Neutrophil (primary cell): Measurements from ENCODE around the gene AKT1S1.

Source experiments
- H3K27ac ChIP-seq: fragments of 200-600 bp; sonication (generic); 2 replicates; pipeline ENCODE4 v1.5.1; 2016; ENCODE audit warnings: mild to moderate bottlenecking, moderate library complexity
- H3K27me3 ChIP-seq: fragments of 200-600 bp; sonication (generic); 2 replicates; pipeline ENCODE4 v1.6.0; 2016; ENCODE audit warnings: mild to moderate bottlenecking
- H3K36me3 ChIP-seq: fragments of 200-600 bp; sonication (generic); 2 replicates; pipeline ENCODE4 v1.5.1; 2017
- H3K4me1 ChIP-seq, 2 experiments: fragments of 200-600 bp in 1 of 2; sonication (generic) in 1 of 2; 1 replicate in 1 of 2; 2 replicates in 1 of 2; pipeline versions ENCODE4 v1.5.1 to v1.6.1; 2013 to 2016; ENCODE audit warnings: low read depth in 1 of 2, low read length in 1 of 2, mild to moderate bottlenecking in 1 of 2, moderate library complexity in 1 of 2; ENCODE audit not compliant: control insufficient read depth in 1 of 2, insufficient read depth in 1 of 2
- H3K4me3 ChIP-seq, 2 experiments: fragments of 200-600 bp in 1 of 2; sonication (generic) in 1 of 2; 1 replicate in 1 of 2; 2 replicates in 1 of 2; pipeline ENCODE4 v1.5.1; 2013 to 2016; ENCODE audit warnings: low read depth in 1 of 2, low read length in 1 of 2, mild to moderate bottlenecking in 1 of 2, moderate library complexity in 1 of 2
- H3K9me3 ChIP-seq: fragments of 200-600 bp; sonication (generic); 2 replicates; pipeline ENCODE4 v1.5.1; 2016
- TF ChIP-seq, protein P1 (sequence below): fragments of 200-600 bp; sonication (generic); IDR thresholded peaks from 2 replicates; pipeline ENCODE4 v1.5.1; 2016; ENCODE audit warnings: antibody characterized with exemption

The AKT1S1 gene

DNA sequence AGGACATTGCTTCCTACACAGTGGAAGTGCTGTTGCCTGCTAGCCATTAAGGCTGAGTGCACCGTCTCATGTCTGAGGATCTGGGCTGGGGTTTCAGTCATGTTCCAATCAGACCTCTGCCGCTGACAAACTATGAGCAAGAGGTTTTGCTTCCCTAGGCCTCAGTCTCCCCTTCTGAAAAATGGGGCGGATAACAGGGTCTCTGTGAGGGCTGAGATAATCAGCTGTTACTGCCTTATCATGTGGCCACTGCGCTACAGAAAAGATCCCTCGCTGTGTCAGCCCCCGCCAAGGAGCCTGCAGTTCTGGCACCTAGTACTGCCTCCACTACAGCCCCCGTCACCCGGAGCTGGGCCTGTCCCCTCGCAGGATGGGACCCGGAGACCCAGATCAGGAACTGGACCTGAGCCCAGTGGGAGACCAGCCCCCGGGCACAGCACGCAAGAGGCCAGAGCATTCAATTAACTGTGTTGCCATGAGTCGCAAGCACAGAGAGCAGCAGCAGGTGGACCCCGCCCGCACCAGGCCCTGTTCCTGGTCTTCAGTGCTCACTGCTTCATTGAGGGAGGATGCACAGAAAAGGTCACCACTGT lies 6.8 kb downstream of the AKT1S1 start:
- TF ChIP-seq, protein P1, sequence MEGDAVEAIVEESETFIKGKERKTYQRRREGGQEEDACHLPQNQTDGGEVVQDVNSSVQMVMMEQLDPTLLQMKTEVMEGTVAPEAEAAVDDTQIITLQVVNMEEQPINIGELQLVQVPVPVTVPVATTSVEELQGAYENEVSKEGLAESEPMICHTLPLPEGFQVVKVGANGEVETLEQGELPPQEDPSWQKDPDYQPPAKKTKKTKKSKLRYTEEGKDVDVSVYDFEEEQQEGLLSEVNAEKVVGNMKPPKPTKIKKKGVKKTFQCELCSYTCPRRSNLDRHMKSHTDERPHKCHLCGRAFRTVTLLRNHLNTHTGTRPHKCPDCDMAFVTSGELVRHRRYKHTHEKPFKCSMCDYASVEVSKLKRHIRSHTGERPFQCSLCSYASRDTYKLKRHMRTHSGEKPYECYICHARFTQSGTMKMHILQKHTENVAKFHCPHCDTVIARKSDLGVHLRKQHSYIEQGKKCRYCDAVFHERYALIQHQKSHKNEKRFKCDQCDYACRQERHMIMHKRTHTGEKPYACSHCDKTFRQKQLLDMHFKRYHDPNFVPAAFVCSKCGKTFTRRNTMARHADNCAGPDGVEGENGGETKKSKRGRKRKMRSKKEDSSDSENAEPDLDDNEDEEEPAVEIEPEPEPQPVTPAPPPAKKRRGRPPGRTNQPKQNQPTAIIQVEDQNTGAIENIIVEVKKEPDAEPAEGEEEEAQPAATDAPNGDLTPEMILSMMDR: no peak
- Histone ChIP-seq H3K27me3 (no peaks in the 10 kb centered on the region), H3K9me3 (no peaks in the 10 kb centered on the region), H3K36me3 (no peaks in the 10 kb centered on the region), H3K4me1 (peaks cover 42 to 44% of the 10 kb centered on the region in 2 experiments), H3K4me3 (peak overlapping the region; percentile 79 to 87), H3K27ac (peak overlapping the region; percentile 91)

DNA sequence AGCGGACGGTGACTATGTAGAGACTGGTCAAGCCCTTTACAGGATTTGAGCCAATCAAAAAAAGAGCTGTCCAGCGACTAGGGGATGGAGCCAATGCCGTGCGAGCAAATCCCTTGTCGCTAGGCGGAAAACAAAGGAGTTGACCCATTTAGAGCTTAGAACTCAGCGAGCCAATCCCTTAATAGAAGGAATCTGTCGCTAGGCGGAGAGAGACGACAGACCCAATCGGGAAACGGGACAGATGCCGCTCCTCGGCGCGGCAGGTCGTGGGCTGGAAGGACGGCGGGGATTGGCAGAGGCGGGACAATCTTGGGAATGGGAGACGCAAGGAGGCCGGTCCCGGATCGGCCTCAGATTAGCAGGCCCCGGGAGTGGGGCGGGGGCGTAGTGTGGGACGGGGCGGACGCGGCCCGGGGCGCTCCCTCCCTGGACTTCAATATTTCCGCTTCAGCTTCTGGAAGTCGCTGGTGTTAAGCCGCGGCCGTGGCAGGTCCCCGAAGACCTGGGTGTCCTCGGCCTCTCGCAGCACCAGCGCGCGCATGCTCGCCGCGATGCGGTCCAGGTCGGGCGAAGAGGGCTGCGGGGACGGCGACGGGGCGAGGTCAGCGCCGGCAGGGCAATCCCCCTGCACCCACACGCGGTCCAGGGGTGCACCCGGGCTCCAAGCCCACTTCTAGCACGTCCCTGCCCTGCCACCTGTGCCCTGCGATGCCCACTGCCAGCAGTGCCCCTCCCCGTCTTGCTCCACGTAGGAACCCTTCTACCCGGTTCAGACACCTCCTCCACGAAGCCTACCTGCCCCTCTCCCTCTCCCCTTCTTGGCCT lies 7.5 kb downstream of the AKT1S1 start:
- H3K4me1 ChIP-seq: peaks cover 48 to 49% of the 10 kb centered on the region in 2 experiments
- no peaks in the 10 kb centered on the region for H3K9me3 ChIP-seq
- peak overlapping the region; percentile 79 to 87 for H3K4me3 ChIP-seq
- H3K36me3 ChIP-seq: peaks cover 5% of the 10 kb centered on the region
- TF ChIP-seq, protein P1: peak; percentile 26
- no peaks in the 10 kb centered on the region for H3K27me3 ChIP-seq
- peak overlapping the region; percentile 91 for H3K27ac ChIP-seq

DNA sequence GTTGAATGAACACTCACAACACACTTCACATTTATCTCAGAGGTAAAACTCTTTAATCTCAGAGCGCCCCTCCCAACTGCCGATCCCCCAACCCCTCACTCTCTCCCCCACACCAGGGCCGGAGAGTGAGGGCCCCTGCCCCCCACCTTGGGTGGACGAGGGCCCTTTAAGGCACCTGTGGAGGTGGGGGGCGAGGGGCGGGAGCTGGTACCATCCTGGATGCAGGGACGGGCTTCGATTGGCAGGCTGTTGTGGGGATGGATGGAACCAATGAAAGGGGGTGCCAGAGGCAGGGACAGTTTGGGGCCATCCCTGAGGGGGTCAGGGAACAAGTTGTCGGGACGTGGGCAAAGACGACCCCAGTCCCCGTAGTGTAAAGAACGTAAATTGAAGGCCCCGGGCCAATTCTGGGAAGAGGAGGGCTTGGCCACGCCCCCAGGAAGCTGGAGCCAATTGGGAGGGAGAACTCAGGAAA lies 8.1 kb downstream of the AKT1S1 start:
- TF ChIP-seq, protein P1: no peak
- Histone ChIP-seq H3K36me3 (peaks cover 10% of the 10 kb centered on the region), H3K4me3 (peak overlapping the region; percentile 79 to 87), H3K27me3 (no peaks in the 10 kb centered on the region), H3K9me3 (no peaks in the 10 kb centered on the region), H3K27ac (peak overlapping the region; percentile 91), H3K4me1 (peaks cover 50 to 53% of the 10 kb centered on the region in 2 experiments)

DNA sequence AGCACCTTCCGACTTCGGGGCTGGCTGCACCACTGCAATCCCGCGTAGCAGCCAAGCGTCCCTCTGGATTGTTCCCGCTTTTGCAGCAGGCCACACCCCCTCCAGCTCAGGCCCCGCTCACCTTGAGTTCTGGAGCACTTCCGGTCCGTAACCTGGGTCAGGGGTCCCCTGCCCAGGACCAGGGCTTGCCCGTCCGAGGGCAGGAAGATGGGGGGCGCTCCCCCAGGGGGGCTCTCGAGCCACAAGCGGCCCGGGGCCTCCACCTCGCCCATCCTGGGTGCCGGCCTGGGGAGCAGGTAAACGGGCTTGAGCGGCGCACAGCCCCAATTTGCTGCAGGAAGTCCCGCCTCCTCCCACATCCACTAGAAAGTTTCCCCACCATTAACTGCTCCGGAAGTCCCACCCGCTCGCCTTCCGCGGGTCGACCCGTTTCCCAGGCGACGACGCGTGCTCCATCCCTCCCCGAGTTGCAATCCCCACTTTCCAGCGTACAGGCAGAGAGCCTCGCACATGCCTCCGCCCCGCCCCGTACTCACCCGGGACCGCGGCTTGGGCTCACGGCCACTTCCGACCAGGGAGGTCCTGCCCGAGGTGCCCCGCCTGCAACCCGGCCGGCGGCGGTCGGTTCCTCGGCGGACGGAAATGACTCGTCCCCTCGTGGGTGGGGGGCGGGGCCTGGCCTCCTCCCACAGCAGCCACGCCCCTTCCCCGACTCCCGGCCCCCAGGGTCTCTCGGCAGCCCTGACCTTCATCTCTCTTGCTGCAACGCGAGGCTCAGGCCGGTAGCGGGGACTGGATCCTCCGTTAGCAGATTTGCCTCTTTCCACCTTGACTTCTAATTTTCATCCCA lies 10.0 kb downstream of the AKT1S1 start, which contains the start of gene PNKP:
Gene PNKP (minus strand): TSS at position 644 of the 850 bp plus-strand sequence. CDS start 372 bp downstream, at position 272.
- H3K4me3 ChIP-seq: peak within 1 kb of the TSS; percentile 87 to 93
- peak within 1 kb of the TSS; percentile 91 for H3K27ac ChIP-seq
- no peaks in the 10 kb centered on the region for H3K27me3 ChIP-seq
- peaks cover 26% of the 10 kb centered on the region for H3K36me3 ChIP-seq
- peaks cover 50 to 53% of the 10 kb centered on the region in 2 experiments for H3K4me1 ChIP-seq
- no peaks in the 10 kb centered on the region for H3K9me3 ChIP-seq
- TF ChIP-seq, protein P1: peak; percentile 17

DNA sequence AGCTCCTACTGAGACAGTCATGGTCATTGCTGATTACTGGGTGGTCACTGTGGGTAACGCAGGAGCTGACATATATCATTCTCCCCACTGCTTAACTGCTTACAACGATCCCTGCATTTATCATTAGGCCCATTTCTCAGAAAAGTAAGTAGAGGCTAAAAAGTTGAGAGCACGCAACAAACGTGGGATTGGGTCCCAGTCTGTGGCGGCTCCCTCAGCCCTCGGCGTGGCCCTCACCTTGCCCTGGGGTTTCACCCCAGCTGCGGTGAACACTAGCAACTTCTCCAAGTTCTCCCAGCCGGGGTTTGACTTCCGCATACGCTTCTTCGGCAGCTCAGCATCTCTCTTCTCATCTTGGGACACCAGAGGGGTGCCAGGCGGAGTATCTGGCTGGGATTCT lies 12.3 kb downstream of the AKT1S1 start:
- TF ChIP-seq, protein P1: no peak
- Histone ChIP-seq H3K27ac (peak overlapping the region; percentile 45), H3K36me3 (peaks cover 49% of the 10 kb centered on the region), H3K4me1 (peaks cover 42% of the 10 kb centered on the region in 2 experiments), H3K27me3 (no peaks in the 10 kb centered on the region), H3K9me3 (no peaks in the 10 kb centered on the region), H3K4me3 (no peak overlapping the region)
